ENCODE measurements around the gene PFN1.

Gene PFN1

GRCh38 chr17:4958102-4958501, 9.8 kb upstream of the PFN1 start:
- H3K4me1 Mint-ChIP-seq (ENCODE audit: low read depth), result peaks cover 25% of the 10 kb centered on the region
- intact Hi-C loops (cut with micrococcal nuclease), result no loop called here
- no peak overlapping the region for H3K27ac Mint-ChIP-seq
- H3K9me3 Mint-ChIP-seq, result no peaks in the 10 kb centered on the region
- H3K4me3 Mint-ChIP-seq, result no peak overlapping the region
- peaks cover 50% of the 10 kb centered on the region for H3K36me3 Mint-ChIP-seq (ENCODE audit: low read depth)
- peaks cover 5% of the 10 kb centered on the region for H3K27me3 Mint-ChIP-seq

GRCh38 chr17:4956493-4957061, 8.2 kb upstream of the PFN1 start:
- Mint-ChIP-seq H3K4me1 (ENCODE audit: low read depth) (peaks cover 30% of the 10 kb centered on the region), H3K4me3 (no peak overlapping the region), H3K9me3 (no peaks in the 10 kb centered on the region), H3K36me3 (ENCODE audit: low read depth) (peaks cover 45% of the 10 kb centered on the region), H3K27me3 (peaks cover 5% of the 10 kb centered on the region), H3K27ac (peak overlapping the region; percentile 61)
- intact Hi-C loops (cut with micrococcal nuclease), result no loop called here

GRCh38 chr17:4955091-4955490, 6.8 kb upstream of the PFN1 start:
- peaks cover 45% of the 10 kb centered on the region for H3K4me1 Mint-ChIP-seq (ENCODE audit: low read depth)
- H3K27me3 Mint-ChIP-seq, result peaks cover 5% of the 10 kb centered on the region
- no peak overlapping the region for H3K27ac Mint-ChIP-seq
- no peak overlapping the region for H3K4me3 Mint-ChIP-seq
- intact Hi-C loops (cut with micrococcal nuclease), result no loop called here
- peaks cover 30% of the 10 kb centered on the region for H3K36me3 Mint-ChIP-seq (ENCODE audit: low read depth)
- H3K9me3 Mint-ChIP-seq, result no peaks in the 10 kb centered on the region

GRCh38 chr17:4953451-4953961, 5.2 kb upstream of the PFN1 start:
- Mint-ChIP-seq H3K4me1 (ENCODE audit: low read depth) (peaks cover 49% of the 10 kb centered on the region), H3K4me3 (no peak overlapping the region), H3K36me3 (ENCODE audit: low read depth) (peaks cover 18% of the 10 kb centered on the region), H3K9me3 (no peaks in the 10 kb centered on the region), H3K27ac (peak overlapping the region; percentile 16), H3K27me3 (peaks cover 5% of the 10 kb centered on the region)
- intact Hi-C loops (cut with micrococcal nuclease), result no loop called here

GRCh38 chr17:4951486-4951885, 3.2 kb upstream of the PFN1 start:
- Mint-ChIP-seq H3K9me3 (no peaks in the 10 kb centered on the region), H3K27me3 (peaks cover 5% of the 10 kb centered on the region), H3K36me3 (ENCODE audit: low read depth) (peaks cover 24% of the 10 kb centered on the region), H3K27ac (peak overlapping the region; percentile 90), H3K4me3 (no peak overlapping the region), H3K4me1 (ENCODE audit: low read depth) (peaks cover 47% of the 10 kb centered on the region)
- intact Hi-C loops (cut with micrococcal nuclease), result no loop called here

- H3K4me1 Mint-ChIP-seq (ENCODE audit: low read depth), result peaks cover 46% of the 10 kb centered on the region
- H3K27me3 Mint-ChIP-seq, result peaks cover under 1% of the 10 kb centered on the region
- intact Hi-C loops (cut with micrococcal nuclease), result no loop called here
- H3K36me3 Mint-ChIP-seq (ENCODE audit: low read depth), result peaks cover 31% of the 10 kb centered on the region
- H3K27ac Mint-ChIP-seq, result peak within 1 kb of the TSS; percentile 90
- no peaks in the 10 kb centered on the region for H3K9me3 Mint-ChIP-seq
- H3K4me3 Mint-ChIP-seq, result peak within 1 kb of the TSS; percentile 75
Observed at GRCh38 chr17:4950746-4951204, 2.4 kb upstream of the PFN1 start, which contains the start of gene ENO3. ENO3 (plus strand) TSS chr17:4951119; CDS start chr17:4951830, 711 bp downstream.

- peaks cover 37% of the 10 kb centered on the region for H3K36me3 Mint-ChIP-seq (ENCODE audit: low read depth)
- H3K27me3 Mint-ChIP-seq, result no peaks in the 10 kb centered on the region
- H3K4me3 Mint-ChIP-seq, result peak overlapping the region; percentile 75
- no peaks in the 10 kb centered on the region for H3K9me3 Mint-ChIP-seq
- intact Hi-C loops (cut with micrococcal nuclease), result no loop called here
- H3K4me1 Mint-ChIP-seq (ENCODE audit: low read depth), result peaks cover 49% of the 10 kb centered on the region
- peak overlapping the region; percentile 90 for H3K27ac Mint-ChIP-seq
Observed at GRCh38 chr17:4950075-4950745, 1.9 kb upstream of the PFN1 start.

- peak overlapping the region; percentile 90 for H3K27ac Mint-ChIP-seq
- no peaks in the 10 kb centered on the region for H3K9me3 Mint-ChIP-seq
- H3K4me3 Mint-ChIP-seq, result peak overlapping the region; percentile 84
- intact Hi-C loops (cut with micrococcal nuclease), result loop anchor here (5.0 kb wide), 2 partner anchors 38 to 42 kb away; partner anchors contain the start of gene CAMTA2
- H3K27me3 Mint-ChIP-seq, result no peaks in the 10 kb centered on the region
- H3K36me3 Mint-ChIP-seq (ENCODE audit: low read depth), result peaks cover 44% of the 10 kb centered on the region
- peaks cover 56% of the 10 kb centered on the region for H3K4me1 Mint-ChIP-seq (ENCODE audit: low read depth)
Observed at GRCh38 chr17:4949321-4950074, 1.2 kb upstream of the PFN1 start.

GRCh38 chr17:4948931-4949320, 596 bp upstream of the PFN1 start:
- Mint-ChIP-seq H3K36me3 (ENCODE audit: low read depth) (peaks cover 50% of the 10 kb centered on the region), H3K4me3 (peak overlapping the region; percentile 84), H3K4me1 (ENCODE audit: low read depth) (peaks cover 60% of the 10 kb centered on the region), H3K27me3 (no peaks in the 10 kb centered on the region), H3K27ac (peak overlapping the region; percentile 90), H3K9me3 (no peaks in the 10 kb centered on the region)
- intact Hi-C loops (cut with micrococcal nuclease), result loop anchor here (1.0 to 5.0 kb wide), 4 partner anchors 9 to 42 kb away; partner anchors contain the start of genes CAMTA2, RNF167, SLC25A11 and SPAG7

- Mint-ChIP-seq H3K27ac (peak overlapping the region; percentile 90), H3K4me3 (peak overlapping the region; percentile 84), H3K36me3 (ENCODE audit: low read depth) (peaks cover 63% of the 10 kb centered on the region), H3K9me3 (no peaks in the 10 kb centered on the region), H3K4me1 (ENCODE audit: low read depth) (peaks cover 68% of the 10 kb centered on the region), H3K27me3 (no peaks in the 10 kb centered on the region)
- intact Hi-C loops (cut with micrococcal nuclease), result loop anchor here (1.0 to 5.0 kb wide), 4 partner anchors 7 to 40 kb away; partner anchors contain the start of genes CAMTA2, RNF167, SLC25A11 and SPAG7
Observed at GRCh38 chr17:4947411-4948165, 742 bp downstream of the PFN1 start.

GRCh38 chr17:4947010-4947410, 1.3 kb downstream of the PFN1 start:
- Mint-ChIP-seq H3K27me3 (no peaks in the 10 kb centered on the region), H3K36me3 (ENCODE audit: low read depth) (peaks cover 69% of the 10 kb centered on the region), H3K9me3 (no peaks in the 10 kb centered on the region), H3K4me1 (ENCODE audit: low read depth) (peaks cover 73% of the 10 kb centered on the region), H3K4me3 (peak overlapping the region; percentile 84), H3K27ac (peak overlapping the region; percentile 90)
- intact Hi-C loops (cut with micrococcal nuclease), result loop anchor here (5.0 kb wide), 2 partner anchors 40 kb away; partner anchors contain the start of gene CAMTA2

- Mint-ChIP-seq H3K27me3 (no peaks in the 10 kb centered on the region), H3K9me3 (no peaks in the 10 kb centered on the region), H3K4me3 (peak overlapping the region; percentile 84), H3K36me3 (ENCODE audit: low read depth) (peaks cover 75% of the 10 kb centered on the region), H3K4me1 (ENCODE audit: low read depth) (peaks cover 73% of the 10 kb centered on the region), H3K27ac (peak overlapping the region; percentile 90)
- intact Hi-C loops (cut with micrococcal nuclease), result loop anchor here (5.0 kb wide), 2 partner anchors 39 to 41 kb away; partner anchors contain the start of gene CAMTA2
Observed at GRCh38 chr17:4946312-4946976, 1.9 kb downstream of the PFN1 start.

- peak overlapping the region; percentile 90 for H3K27ac Mint-ChIP-seq
- no peaks in the 10 kb centered on the region for H3K9me3 Mint-ChIP-seq
- H3K36me3 Mint-ChIP-seq (ENCODE audit: low read depth), result peaks cover 80% of the 10 kb centered on the region
- intact Hi-C loops (cut with micrococcal nuclease), result loop anchor here (5.0 kb wide), 2 partner anchors 39 to 41 kb away; partner anchors contain the start of gene CAMTA2
- peak overlapping the region; percentile 84 for H3K4me3 Mint-ChIP-seq
- H3K4me1 Mint-ChIP-seq (ENCODE audit: low read depth), result peaks cover 73% of the 10 kb centered on the region
- no peaks in the 10 kb centered on the region for H3K27me3 Mint-ChIP-seq
Observed at GRCh38 chr17:4945944-4946280, 2.4 kb downstream of the PFN1 start.

Measured in dendritic cell treated with granulocyte-macrophage colony-stimulating factor and Interleukin-4, amounts not matched to agents 40 ng/mL and 50 ng/mL, for 4 days (primary cell).